HG03571 (cell line): ENCODE data around the gene ICAM1.
"Not testable (repeated sequence)": the region's sequence is repeated elsewhere in the genome, so short reads cannot be mapped to it uniquely, and the experiment has no call there.

Experiments
- ATAC-seq: cut with Tn5 transposase; IDR thresholded peaks from one replicate; pipeline ENCODE4 v1.9.1; 2021; ENCODE audit not compliant: unreplicated experiment

Gene ICAM1

DNA sequence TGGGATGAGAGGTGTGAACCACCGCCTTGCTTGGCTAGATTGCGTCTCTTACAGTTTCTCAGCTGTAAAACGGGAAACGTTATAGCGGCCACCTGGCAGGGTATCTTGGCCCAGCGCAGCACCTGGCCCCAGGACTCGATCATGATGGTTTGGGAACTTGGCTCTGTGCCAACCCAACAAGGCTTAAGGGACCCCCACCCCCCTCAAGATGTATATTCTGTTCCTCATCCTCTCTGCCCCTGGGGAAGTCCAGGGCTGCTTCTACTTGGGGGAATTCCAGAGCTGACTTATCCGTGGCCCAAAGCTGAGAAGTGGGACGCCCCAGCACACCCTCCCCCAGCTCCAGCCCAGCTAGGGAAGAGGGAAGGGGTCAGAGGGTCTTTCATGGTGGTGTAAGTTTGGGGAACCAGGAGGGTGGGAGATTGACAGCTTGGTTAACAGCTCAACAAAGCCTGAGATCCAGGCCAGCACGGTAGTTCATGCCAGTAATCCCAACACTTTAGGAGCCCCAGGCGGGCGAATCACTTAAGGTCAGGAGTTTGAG, 695 bp downstream of the ICAM1 start:
- ATAC-seq: peak; percentile 23

DNA sequence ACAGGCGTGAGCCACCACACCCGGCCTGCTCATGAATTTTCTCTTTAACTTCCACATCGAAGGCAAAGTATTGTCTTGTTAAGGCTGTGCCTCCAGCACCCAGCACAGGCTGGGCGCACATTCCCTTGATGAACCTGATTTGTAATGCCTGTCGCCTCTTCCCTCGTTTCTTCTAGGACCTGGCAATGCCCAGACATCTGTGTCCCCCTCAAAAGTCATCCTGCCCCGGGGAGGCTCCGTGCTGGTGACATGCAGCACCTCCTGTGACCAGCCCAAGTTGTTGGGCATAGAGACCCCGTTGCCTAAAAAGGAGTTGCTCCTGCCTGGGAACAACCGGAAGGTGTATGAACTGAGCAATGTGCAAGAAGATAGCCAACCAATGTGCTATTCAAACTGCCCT, 3.7 kb downstream of the ICAM1 start:
- no peak for ATAC-seq

DNA sequence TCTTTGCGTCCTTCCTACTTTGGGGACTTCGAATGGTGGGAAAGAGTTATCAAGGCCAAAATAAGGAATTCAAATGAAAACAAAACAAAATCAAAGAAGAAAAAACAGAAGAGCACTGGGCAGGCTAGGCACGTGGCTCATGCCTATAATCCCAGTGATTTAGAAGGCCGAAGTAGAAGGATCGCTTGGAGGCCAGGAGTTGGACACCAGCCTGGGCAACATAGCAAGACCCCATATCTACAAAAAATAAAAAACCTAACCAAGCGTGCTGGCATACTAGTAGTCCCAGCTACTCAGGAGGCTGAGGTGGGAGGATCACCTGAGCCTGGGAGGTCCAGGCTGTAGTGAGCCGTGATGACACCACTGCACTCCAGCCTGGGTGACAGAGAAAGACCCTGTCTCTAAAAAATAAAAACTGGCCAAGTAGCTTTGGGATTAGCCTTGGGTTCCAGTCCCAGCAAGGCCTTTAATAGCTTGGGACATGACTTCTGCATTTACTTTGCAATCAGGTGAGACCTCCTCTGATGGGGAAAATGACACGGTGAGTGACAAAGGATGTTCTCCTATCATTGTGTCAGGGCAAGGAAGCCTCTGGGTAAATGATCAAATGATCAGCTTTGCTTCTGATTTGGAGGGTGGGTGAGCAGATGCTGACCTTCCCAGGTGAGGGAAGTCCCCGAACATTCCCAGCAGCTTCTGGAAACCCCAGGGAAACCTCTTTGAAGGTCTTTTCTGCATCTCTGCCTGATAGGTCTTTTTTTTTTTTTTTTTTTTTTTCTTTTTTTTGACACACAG, 7.1 kb downstream of the ICAM1 start:
- ATAC-seq: no peak

DNA sequence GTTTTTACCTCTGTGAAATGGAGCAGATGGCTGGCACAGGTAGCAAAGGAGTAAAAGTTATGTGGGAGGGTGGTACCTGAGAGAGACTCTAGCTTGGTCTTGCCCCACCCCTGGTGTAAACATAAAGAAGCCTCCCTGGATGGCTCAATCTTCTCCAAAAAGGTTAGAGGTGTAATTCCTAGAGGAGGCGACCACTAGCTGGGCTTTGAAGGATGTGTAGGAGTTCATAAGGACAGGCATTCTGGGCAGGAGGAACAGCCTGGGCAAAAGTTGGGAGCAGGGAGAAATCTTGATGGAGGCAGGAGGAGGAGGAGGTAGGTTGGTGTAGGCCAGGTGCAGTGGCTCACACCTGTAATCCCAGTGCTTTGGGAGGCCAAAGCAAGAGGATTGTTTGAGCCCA, 8.0 kb downstream of the ICAM1 start:
- no peak for ATAC-seq

DNA sequence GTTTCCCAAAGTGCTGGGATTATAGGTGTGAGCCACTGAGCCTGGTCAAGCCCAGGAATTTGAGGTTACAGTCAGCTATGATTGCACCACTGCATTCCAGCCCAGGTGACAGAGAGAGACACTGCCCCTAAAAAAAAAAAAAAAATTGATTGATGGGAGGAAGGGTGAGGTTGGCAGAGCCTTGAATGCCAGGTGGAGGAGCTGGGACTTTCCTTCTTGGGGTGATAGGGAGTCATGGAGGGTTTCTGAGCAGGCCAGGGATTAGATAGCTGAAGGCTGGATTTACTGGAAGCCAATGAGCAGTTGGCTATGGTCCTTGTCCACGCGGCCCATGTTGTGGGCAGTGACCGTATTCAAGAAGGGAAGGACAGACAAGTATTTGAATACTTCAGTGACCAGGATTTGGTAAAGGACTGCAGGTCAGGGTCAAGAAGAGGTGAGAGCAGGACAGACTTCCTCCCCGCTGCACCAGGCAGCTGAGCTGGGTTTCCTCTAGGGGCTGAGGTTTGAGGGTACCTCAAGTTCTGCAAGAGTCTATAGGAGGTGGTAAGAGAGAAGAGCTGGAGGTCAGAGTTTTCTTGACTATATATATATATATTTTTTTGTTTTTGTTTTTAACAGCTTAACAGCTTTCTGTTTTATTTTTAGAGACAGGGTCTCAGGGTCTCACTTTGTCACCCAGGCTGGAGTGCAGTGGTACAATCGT, 9.0 kb downstream of the ICAM1 start:
- no peak for ATAC-seq

DNA sequence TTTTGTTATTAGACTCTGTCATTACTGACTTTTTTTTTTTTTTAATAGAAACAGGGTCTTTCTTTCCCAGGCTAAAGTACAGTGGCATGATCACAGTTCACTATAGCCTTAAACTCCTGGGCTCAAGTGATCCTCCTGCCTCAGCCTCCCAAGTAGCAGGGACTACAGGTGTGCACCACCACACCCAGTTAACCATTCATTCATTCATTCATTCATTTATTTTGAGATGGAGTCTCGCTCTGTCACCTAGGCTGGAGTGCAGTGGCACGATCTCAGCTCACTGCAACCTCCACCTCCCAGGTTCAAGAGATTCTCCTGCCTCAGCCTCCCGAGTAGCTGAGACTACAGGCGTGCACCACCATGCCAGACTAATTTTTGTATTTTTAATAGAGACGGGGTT, 11.1 kb downstream of the ICAM1 start:
- ATAC-seq: not testable (repeated sequence)

DNA sequence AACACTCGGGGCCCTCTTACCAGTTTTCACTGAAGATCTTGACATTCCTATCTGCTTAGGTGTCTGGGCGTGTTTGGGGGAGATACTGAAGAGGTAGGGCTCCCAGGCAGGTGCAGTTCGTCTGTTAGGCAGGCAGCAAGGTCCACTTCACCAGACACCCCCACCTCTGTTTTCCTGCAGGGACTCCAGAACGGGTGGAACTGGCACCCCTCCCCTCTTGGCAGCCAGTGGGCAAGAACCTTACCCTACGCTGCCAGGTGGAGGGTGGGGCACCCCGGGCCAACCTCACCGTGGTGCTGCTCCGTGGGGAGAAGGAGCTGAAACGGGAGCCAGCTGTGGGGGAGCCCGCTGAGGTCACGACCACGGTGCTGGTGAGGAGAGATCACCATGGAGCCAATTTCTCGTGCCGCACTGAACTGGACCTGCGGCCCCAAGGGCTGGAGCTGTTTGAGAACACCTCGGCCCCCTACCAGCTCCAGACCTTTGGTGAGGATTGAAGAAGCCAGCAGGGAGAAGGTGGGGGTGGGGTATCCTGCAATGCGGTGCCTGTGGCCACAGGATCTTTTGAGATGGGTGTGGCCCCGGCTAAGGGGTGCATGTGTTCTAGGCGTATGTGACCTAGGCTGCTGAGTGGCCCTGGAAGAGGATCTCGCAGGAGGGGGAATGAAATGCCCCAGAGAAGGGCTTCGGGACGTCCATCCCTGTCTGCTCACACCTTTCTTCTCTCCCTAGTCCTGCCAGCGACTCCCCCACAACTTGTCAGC, 12.6 kb downstream of the ICAM1 start:
- ATAC-seq: no peak

DNA sequence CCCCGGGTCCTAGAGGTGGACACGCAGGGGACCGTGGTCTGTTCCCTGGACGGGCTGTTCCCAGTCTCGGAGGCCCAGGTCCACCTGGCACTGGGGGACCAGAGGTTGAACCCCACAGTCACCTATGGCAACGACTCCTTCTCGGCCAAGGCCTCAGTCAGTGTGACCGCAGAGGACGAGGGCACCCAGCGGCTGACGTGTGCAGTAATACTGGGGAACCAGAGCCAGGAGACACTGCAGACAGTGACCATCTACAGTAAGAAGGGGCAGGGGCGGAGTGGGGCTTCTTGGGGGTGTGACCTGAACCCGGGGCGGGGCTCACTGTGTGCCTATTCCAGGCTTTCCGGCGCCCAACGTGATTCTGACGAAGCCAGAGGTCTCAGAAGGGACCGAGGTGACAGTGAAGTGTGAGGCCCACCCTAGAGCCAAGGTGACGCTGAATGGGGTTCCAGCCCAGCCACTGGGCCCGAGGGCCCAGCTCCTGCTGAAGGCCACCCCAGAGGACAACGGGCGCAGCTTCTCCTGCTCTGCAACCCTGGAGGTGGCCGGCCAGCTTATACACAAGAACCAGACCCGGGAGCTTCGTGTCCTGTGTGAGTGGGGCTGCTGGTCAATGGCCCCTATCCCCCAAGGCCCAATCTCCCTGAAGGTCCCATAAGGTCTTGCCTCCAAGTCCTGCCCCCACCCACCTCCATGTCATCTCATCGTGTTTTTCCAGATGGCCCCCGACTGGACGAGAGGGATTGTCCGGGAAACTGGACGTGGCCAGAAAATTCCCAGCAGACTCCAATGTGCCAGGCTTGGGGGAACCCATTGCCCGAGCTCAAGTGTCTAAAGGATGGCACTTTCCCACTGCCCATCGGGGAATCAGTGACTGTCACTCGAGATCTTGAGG, 13.4 kb downstream of the ICAM1 start:
- no peak for ATAC-seq

DNA sequence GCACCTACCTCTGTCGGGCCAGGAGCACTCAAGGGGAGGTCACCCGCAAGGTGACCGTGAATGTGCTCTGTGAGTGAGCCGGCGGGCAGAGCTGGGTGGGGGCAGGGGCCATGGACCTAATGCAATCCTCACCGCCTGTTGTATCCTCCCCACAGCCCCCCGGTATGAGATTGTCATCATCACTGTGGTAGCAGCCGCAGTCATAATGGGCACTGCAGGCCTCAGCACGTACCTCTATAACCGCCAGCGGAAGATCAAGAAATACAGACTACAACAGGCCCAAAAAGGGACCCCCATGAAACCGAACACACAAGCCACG, 14.0 kb downstream of the ICAM1 start:
- no peak for ATAC-seq

DNA sequence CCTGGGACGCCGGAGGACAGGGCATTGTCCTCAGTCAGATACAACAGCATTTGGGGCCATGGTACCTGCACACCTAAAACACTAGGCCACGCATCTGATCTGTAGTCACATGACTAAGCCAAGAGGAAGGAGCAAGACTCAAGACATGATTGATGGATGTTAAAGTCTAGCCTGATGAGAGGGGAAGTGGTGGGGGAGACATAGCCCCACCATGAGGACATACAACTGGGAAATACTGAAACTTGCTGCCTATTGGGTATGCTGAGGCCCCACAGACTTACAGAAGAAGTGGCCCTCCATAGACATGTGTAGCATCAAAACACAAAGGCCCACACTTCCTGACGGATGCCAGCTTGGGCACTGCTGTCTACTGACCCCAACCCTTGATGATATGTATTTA, 14.5 kb downstream of the ICAM1 start:
- no peak for ATAC-seq

DNA sequence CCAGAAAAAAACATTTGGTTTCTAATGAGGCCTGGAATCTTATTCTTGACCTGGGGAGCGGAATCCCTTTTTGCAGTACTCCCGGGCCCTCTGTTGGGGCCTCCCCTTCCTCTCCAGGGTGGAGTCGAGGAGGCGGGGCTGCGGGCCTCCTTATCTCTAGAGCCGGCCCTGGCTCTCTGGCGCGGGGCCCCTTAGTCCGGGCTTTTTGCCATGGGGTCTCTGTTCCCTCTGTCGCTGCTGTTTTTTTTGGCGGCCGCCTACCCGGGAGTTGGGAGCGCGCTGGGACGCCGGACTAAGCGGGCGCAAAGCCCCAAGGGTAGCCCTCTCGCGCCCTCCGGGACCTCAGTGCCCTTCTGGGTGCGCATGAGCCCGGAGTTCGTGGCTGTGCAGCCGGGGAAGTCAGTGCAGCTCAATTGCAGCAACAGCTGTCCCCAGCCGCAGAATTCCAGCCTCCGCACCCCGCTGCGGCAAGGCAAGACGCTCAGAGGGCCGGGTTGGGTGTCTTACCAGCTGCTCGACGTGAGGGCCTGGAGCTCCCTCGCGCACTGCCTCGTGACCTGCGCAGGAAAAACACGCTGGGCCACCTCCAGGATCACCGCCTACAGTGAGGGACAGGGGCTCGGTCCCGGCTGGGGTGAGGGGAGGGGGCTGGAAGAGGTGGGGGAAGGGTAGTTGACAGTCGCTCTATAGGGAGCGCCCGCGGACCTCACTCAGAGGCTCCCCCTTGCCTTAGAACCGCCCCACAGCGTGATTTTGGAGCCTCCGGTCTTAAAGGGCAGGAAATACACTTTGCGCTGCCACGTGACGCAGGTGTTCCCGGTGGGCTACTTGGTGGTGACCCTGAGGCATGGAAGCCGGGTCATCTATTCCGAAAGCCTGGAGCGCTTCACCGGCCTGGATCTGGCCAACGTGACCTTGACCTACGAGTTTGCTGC, 16.1 kb downstream of the ICAM1 start, which contains the start of gene ICAM4:
ICAM4 (plus strand) TSS at position 153 of the 935 bp plus-strand sequence; CDS start at position 211, 58 bp downstream.
- ATAC-seq: no peak

DNA sequence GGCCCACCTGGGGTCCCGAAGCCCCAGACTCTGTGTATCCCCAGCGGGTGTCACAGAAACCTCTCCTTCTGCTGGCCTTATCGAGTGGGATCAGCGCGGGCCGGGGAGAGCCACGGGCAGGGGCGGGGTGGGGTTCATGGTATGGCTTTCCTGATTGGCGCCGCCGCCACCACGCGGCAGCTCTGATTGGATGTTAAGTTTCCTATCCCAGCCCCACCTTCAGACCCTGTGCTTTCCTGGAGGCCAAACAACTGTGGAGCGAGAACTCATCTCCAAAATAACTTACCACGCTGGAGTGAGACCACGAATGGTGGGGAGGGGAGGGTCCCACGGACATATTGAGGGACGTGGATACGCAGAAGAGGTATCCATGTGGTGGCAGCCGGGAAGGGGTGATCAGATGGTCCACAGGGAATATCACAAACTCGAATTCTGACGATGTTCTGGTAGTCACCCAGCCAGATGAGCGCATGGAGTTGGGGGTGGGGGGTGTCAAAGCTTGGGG, 17.8 kb downstream of the ICAM1 start:
- ATAC-seq: no peak

DNA sequence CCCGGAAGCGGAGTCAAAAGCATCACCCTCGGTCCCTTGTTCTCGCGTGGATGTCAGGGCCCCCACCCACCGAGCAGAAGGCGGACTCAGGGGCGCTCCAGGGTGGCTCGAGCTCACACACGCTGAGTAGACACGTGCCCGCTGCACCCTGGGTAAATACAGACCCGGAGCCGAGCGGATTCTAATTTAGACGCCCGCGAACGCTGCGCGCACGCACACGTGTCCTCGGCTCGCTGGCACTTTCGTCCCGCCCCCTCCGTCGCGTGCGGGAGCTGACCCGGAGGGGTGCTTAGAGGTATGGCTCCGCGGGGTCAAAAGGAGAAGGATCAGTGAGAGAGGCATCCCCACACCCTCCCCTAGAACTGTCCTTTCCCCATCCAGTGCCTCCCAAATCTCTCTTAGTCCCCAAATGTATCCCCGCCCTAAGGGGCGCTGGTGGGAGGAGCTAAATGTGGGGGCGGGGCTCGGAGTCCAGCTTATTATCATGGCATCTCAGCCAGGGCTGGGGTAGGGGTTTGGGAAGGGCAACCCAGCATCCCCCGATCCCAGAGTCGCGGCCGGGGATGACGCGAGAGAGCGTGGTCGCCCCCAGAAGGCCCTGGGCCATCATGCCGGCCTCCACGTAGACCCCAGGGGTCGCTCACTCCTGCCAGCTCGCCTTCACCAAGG, 18.4 kb downstream of the ICAM1 start:
- no peak for ATAC-seq

DNA sequence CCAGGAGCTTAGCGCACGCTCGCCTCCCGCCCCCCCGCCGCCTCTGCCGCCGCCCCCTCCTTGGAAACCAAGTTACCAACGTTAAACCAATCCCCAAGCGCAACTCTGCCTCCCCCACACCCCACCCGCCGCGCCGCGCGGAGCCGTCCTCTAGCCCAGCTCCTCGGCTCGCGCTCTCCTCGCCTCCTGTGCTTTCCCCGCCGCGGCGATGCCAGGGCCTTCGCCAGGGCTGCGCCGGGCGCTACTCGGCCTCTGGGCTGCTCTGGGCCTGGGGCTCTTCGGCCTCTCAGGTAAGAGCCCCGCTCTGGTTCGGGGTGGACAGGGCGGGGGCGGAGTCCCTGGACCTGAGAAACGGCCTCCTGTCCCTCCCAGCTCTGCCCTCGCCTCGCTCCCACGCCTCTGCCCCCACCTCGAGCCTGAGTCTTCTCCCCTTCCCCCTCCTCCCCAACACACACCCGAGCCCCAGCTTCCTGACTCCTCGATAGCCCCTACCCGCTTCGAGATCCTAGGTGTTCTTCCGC, 19.0 kb downstream of the ICAM1 start, which contains the start of gene ICAM5:
ICAM5 (plus strand) TSS at position 117 of the 521 bp plus-strand sequence; CDS start at position 209, 92 bp downstream.
- no peak for ATAC-seq

DNA sequence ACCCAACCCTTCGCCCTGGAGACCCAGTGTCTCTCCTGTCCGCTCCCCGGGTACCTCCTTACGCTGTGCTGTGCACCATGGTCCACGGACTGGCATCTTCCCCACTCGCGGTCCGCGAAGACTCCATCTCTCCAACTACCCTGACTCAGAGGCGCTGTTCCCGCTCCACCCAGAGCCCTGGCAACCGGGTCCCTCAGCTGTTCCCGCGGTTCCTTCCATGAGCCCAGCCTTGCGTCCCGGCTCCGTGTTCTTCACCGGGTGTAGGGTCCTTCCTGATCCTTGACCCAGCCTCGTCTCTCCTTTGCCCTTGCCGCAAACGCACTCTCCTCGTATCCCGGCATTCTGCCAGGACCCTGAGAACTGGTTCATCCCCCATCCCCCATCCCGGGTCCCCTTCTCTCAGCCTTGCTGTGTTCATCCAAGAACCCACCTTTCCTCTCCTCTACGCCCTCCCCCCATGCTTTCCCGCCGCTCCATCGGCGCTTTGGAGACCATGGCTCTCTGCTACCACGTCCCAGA, 19.5 kb downstream of the ICAM1 start:
- no peak for ATAC-seq

DNA sequence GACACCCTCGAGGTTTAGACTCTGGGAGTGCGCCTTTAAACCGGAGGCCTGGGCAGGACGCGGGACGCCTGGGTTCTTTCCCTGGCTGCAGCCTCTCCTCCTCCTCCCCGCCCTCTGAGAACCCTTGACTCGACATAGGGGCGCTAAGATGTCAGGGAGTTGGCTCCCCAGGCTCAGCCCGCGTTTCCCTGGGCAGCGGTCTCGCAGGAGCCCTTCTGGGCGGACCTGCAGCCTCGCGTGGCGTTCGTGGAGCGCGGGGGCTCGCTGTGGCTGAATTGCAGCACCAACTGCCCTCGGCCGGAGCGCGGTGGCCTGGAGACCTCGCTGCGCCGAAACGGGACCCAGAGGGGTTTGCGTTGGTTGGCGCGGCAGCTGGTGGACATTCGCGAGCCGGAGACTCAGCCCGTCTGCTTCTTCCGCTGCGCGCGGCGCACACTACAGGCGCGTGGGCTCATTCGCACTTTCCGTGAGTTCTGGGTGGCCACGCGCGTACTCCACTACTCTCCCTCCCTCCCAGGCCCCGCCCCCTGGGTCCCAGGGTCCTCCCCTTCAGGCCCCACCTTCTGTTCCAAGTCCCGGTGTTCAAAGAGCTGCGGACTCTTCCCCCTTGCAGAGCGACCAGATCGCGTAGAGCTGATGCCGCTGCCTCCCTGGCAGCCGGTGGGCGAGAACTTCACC, 20.1 kb downstream of the ICAM1 start:
- no peak for ATAC-seq

DNA sequence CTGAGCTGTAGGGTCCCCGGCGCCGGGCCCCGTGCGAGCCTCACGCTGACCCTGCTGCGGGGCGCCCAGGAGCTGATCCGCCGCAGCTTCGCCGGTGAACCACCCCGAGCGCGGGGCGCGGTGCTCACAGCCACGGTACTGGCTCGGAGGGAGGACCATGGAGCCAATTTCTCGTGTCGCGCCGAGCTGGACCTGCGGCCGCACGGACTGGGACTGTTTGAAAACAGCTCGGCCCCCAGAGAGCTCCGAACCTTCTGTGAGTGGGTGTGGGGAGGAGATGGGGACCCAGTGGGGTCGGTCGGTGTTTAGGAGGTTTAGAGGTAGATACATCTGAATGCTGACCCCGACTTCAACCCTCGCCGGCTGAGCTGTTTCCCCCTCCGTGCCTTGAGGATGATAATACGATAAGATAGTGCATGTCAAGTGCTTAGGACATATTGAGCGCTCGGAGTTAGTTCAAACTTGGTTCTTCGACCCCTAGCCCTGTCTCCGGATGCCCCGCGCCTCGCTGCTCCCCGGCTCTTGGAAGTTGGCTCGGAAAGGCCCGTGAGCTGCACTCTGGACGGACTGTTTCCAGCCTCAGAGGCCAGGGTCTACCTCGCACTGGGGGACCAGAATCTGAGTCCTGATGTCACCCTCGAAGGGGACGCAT, 20.8 kb downstream of the ICAM1 start:
- no peak for ATAC-seq
